ENCODE results near the gene SOBP. TPM values are rescaled to one million over a fixed set of nuclear protein-coding genes. Genes with fewer than 3 reads are reported as not detected.

SOBP gene
- total RNA-seq, 4 donors from 2014 or later: 2.6 to 21.2 (median 8.7) TPM

DNA sequence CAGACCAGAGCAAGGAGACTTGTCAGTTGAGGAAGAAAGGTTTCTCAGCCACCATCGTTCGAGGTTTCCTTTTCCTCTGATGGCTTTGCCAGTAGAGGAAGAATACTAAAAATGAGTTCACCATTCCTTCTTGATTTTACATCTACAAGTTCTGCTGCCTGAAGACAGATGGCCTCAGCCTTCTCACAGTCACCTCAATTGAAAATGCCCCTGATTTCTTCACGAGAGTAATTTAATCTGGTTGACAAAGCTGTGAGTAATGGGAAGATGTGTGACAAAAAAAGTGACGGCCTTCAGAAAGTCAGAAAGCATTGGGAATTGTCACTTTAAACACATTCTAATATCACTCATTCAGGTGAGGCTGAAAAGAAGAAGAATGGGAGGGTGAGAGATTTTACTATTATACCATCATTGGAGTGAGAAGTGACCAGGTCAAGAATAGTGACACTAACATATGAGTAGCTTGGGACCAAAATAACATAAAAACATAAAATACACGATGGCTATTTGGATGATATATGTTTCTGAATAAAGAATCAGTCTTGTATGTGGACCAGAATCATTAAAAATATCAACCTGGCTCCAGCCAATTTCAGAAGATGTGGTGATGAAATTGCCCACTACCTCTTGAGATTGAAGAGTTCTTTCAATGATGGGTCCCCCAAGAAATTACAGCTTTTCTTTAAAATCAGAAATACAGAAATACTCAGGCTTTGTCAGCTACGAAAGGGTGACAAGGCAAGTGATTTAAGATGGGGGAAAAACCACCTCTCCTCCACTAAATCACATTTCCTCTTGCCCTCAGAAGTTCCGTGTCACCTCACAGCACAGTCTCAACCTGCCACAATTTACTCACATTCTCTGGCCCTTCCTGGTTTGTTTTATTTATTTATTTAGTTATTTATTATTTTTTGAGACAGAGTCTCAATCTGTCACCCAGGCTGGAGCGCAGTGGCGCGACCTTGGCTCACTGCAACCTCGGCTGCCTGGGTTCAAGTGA is 147.7 kb downstream of the SOBP start:
- no peaks in the 10 kb centered on the region for H3K36me3 ChIP-seq
- no peak overlapping the region for H3K4me3 ChIP-seq
- intact Hi-C loops (cut with DNase I; ENCODE audit: low total_unique reads): no loop called here
- no peaks in the 10 kb centered on the region for H3K27me3 ChIP-seq
- no peaks in the 10 kb centered on the region for H3K9me3 ChIP-seq
- TF ChIP-seq, protein P1, sequence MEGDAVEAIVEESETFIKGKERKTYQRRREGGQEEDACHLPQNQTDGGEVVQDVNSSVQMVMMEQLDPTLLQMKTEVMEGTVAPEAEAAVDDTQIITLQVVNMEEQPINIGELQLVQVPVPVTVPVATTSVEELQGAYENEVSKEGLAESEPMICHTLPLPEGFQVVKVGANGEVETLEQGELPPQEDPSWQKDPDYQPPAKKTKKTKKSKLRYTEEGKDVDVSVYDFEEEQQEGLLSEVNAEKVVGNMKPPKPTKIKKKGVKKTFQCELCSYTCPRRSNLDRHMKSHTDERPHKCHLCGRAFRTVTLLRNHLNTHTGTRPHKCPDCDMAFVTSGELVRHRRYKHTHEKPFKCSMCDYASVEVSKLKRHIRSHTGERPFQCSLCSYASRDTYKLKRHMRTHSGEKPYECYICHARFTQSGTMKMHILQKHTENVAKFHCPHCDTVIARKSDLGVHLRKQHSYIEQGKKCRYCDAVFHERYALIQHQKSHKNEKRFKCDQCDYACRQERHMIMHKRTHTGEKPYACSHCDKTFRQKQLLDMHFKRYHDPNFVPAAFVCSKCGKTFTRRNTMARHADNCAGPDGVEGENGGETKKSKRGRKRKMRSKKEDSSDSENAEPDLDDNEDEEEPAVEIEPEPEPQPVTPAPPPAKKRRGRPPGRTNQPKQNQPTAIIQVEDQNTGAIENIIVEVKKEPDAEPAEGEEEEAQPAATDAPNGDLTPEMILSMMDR (IDR thresholded peaks at IDR 0.05): no peak
- no peak for TF ChIP-seq POLR2A (IDR thresholded peaks at IDR 0.05)
- no peak overlapping the region for H3K27ac ChIP-seq
- no peaks in the 10 kb centered on the region for H3K4me1 ChIP-seq
- DNase-seq: no peak

DNA sequence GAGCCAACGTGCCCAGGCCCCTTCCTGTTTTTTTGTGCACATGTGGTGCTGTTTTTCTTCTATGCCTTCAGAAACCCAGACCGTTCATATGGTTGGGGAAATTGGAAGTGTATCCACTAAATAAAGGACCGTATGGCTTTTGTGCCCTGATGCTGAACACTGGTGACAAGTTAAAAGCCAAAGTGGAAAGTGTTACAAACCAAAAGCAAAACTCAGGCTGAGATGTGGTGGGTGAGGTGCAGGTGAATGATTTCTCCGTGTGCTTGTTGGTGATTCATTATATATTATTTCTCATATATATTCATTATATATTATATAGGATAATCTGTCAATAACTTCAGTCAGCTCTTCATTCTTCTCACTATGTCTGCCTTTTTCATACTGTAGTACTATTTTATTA is 148.6 kb downstream of the SOBP start:
- no peaks in the 10 kb centered on the region for H3K36me3 ChIP-seq
- no peak for DNase-seq
- no peak overlapping the region for H3K4me3 ChIP-seq
- H3K27ac ChIP-seq: no peak overlapping the region
- no peaks in the 10 kb centered on the region for H3K27me3 ChIP-seq
- no peaks in the 10 kb centered on the region for H3K4me1 ChIP-seq
- H3K9me3 ChIP-seq: no peaks in the 10 kb centered on the region
- intact Hi-C loops (cut with DNase I; ENCODE audit: low total_unique reads): no loop called here
- TF ChIP-seq, protein P1 (IDR thresholded peaks at IDR 0.05): no peak
- no peak for TF ChIP-seq POLR2A (IDR thresholded peaks at IDR 0.05)

DNA sequence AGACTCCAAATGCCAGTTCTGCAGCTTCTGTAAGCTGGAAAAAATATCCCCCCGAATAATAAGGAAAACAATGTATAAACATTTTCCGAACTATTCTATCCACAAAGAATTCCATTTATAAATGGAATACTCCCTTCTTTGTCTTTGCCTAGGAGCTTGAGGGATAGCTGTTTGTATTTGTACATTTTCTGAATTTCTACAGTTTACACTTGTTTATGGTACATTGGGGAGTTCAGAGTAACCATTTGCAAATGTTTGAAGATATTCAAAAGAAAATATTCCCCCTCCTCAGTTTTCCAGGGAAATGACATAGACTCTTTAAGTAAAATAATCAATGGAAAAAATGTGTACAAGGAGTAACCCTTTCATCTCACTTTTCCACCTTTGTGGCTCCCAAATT is 149.6 kb downstream of the SOBP start:
- Histone ChIP-seq H3K4me1 (no peaks in the 10 kb centered on the region), H3K27me3 (no peaks in the 10 kb centered on the region), H3K4me3 (no peak overlapping the region), H3K9me3 (no peaks in the 10 kb centered on the region), H3K36me3 (no peaks in the 10 kb centered on the region), H3K27ac (no peak overlapping the region)
- DNase-seq: no peak
- intact Hi-C loops (cut with DNase I; ENCODE audit: low total_unique reads): no loop called here
- TF ChIP-seq POLR2A (IDR thresholded peaks at IDR 0.05): no peak
- TF ChIP-seq, protein P1 (IDR thresholded peaks at IDR 0.05): no peak

GRCh38 chr6:107641071-107641470 is 151.2 kb downstream of the SOBP start:
- H3K9me3 ChIP-seq: no peaks in the 10 kb centered on the region
- H3K36me3 ChIP-seq: no peaks in the 10 kb centered on the region
- H3K4me3 ChIP-seq: no peak overlapping the region
- no peaks in the 10 kb centered on the region for H3K4me1 ChIP-seq
- intact Hi-C loops (cut with DNase I; ENCODE audit: low total_unique reads): no loop called here
- no peak for DNase-seq
- H3K27ac ChIP-seq: no peak overlapping the region
- TF ChIP-seq, protein P1 (IDR thresholded peaks at IDR 0.05): no peak
- TF ChIP-seq POLR2A (IDR thresholded peaks at IDR 0.05): no peak
- H3K27me3 ChIP-seq: no peaks in the 10 kb centered on the region

GRCh38 chr6:107641500-107641941 is 151.6 kb downstream of the SOBP start:
- intact Hi-C loops (cut with DNase I; ENCODE audit: low total_unique reads): no loop called here
- H3K9me3 ChIP-seq: no peaks in the 10 kb centered on the region
- TF ChIP-seq, protein P1 (IDR thresholded peaks at IDR 0.05): no peak
- no peak for TF ChIP-seq POLR2A (IDR thresholded peaks at IDR 0.05)
- H3K36me3 ChIP-seq: no peaks in the 10 kb centered on the region
- H3K4me1 ChIP-seq: no peaks in the 10 kb centered on the region
- H3K4me3 ChIP-seq: no peak overlapping the region
- no peak overlapping the region for H3K27ac ChIP-seq
- DNase-seq: no peak
- H3K27me3 ChIP-seq: no peaks in the 10 kb centered on the region
